PC-9 (cell line): Measurements from ENCODE around the gene SRMS. TPM values are rescaled to one million over a fixed set of nuclear protein-coding genes. Genes with fewer than 3 reads are reported as not detected.

Experiments
- BruUV-seq: library from RNA; stranded (reverse); fragments of 400-500 nt; replicated peaks from 2 replicates; lab custom pipeline; 2021; lab: Mats Ljungman, UMichigan
- CTCF ChIA-PET: fragments of 300-600 bp; sonication (Branson Sonifier 250); formaldehyde crosslinking; loops from one replicate; lab custom pipeline; 2022; ENCODE audit warnings: antibody characterized with exemption; lab: Charles Lee
- POLR2A ChIA-PET: fragments of 300-600 bp; sonication (Branson Sonifier 250); formaldehyde crosslinking; loops from one replicate; lab custom pipeline; 2022; ENCODE audit warnings: antibody characterized with exemption; ENCODE audit not compliant: unreplicated experiment; lab: Charles Lee
- DNase-seq, 2 experiments: peaks; one replicate each; pipeline versions ENCODE4 v3.0.0 to v3.0.0-alpha.2; 2015 to 2022; ENCODE audit warnings: mixed read lengths in 1 of 2
- H2AFZ ChIP-seq: fragments of 200-600 bp; sonication (generic); 2 replicates; pipeline ENCODE4 v1.8.1; 2017; ENCODE audit warnings: antibody characterized with exemption
- H3F3A ChIP-seq: fragments of 200-600 bp; sonication (generic); 2 replicates; pipeline ENCODE4 v1.8.1; 2017; ENCODE audit warnings: antibody characterized with exemption, mild to moderate bottlenecking, low read depth; ENCODE audit not compliant: insufficient read depth
- H3K27ac ChIP-seq: fragments of 200-600 bp; sonication (generic); 2 replicates; pipeline ENCODE4 v1.6.1; 2016; ENCODE audit warnings: mixed run types
- H3K27me3 ChIP-seq: fragments of 200-600 bp; sonication (generic); 2 replicates; pipeline ENCODE4 v1.6.1; 2016; ENCODE audit warnings: low read depth, mixed run types; ENCODE audit not compliant: insufficient read depth
- H3K36me3 ChIP-seq: fragments of 200-600 bp; sonication (generic); 2 replicates; pipeline ENCODE4 v1.6.1; 2016; ENCODE audit warnings: low read depth, mixed run types
- H3K4me1 ChIP-seq: fragments of 200-600 bp; sonication (generic); replicated peaks from 2 replicates; pipeline ENCODE4 v1.6.1; 2016; ENCODE audit warnings: mixed run types; ENCODE audit not compliant: insufficient read depth
- H3K4me2 ChIP-seq: fragments of 200-600 bp; sonication (generic); 2 replicates; pipeline ENCODE4 v1.6.1; 2017; ENCODE audit warnings: mixed run types
- H3K4me3 ChIP-seq: fragments of 200-600 bp; sonication (generic); 2 replicates; pipeline ENCODE4 v1.6.1; 2016; ENCODE audit warnings: mixed run types
- H3K79me2 ChIP-seq: fragments of 200-600 bp; sonication (generic); 2 replicates; pipeline ENCODE4 v1.6.1; 2017; ENCODE audit warnings: low read depth, mixed run types
- H3K9me2 ChIP-seq: fragments of 200-600 bp; sonication (generic); 2 replicates; pipeline ENCODE4 v1.8.1; 2017; ENCODE audit warnings: mild to moderate bottlenecking; ENCODE audit not compliant: insufficient read depth
- H3K9me3 ChIP-seq: fragments of 200-600 bp; sonication (generic); 2 replicates; pipeline ENCODE4 v1.8.1; 2016; ENCODE audit warnings: low read depth; ENCODE audit not compliant: insufficient read depth
- H4K20me1 ChIP-seq: fragments of 200-600 bp; sonication (generic); 2 replicates; pipeline ENCODE4 v1.8.1; 2017; ENCODE audit not compliant: insufficient read depth
- CTCF ChIP-seq: fragments of 200-600 bp; sonication (generic); conservative IDR thresholded peaks from 2 replicates; pipeline ENCODE4 v1.6.1; 2017; ENCODE audit warnings: mixed run types, antibody characterized with exemption, mild to moderate bottlenecking, moderate library complexity
- EZH2 ChIP-seq: fragments of 200-600 bp; sonication (generic); IDR thresholded peaks from 2 replicates; pipeline ENCODE4 v1.8.0; 2017; ENCODE audit warnings: antibody characterized with exemption, low read depth
- intact Hi-C: fragments of 100-400 bp; cut with micrococcal nuclease; formaldehyde crosslinking; loops from one replicate; pipeline ENCODE4 v1.10.0; 2022; ENCODE audit not compliant: unreplicated experiment
- total RNA-seq: library from RNA; stranded (reverse); gene quantifications from 2 replicates; pipeline ENCODE4 v1.2.3, GENCODE V29; 2021

Gene SRMS
- total RNA-seq, 1 experiment from 2014 or later: 1.2 TPM

GRCh38 chr20:63539092-63539430, 8.5 kb downstream of the SRMS start:
- DNase-seq: no peak
- Histone ChIP-seq H3K36me3 (no peaks in the 10 kb centered on the region), H3K9me3 (no peaks in the 10 kb centered on the region), H3K4me2 (peak overlapping the region; percentile 97), H3F3A (peaks cover 29% of the 10 kb centered on the region; the same call in 1 of the 2 replicates), H3K4me1 (peaks cover 59% of the 10 kb centered on the region), H3K79me2 (peaks cover 6% of the 10 kb centered on the region; the same call in 1 of the 2 replicates), H3K27ac (peak overlapping the region; percentile 90), H3K4me3 (peak overlapping the region; percentile 66; the same call in 1 of the 2 replicates), H3K27me3 (no peaks in the 10 kb centered on the region), H2AFZ (no peak overlapping the region), H3K9me2 (no peaks in the 10 kb centered on the region), H4K20me1 (no peaks in the 10 kb centered on the region)
- TF ChIP-seq CTCF (no peak), EZH2 (no peak)
- ChIA-PET CTCF (interaction anchor here (0.6 to 3.0 kb wide), 6 partner anchors 14 to 441 kb away, joined by 3 to 43 read pairs (median 4); partner anchors contain the start of genes PRPF6, SAMD10 and TPD52L2), POLR2A (interaction anchor here (0.5 to 1.1 kb wide), 4 partner anchors 18 to 501 kb away, joined by 3 to 36 read pairs (median 4); no protein-coding TSS in a partner anchor)
- intact Hi-C loops: loop anchor here (2.0 to 5.0 kb wide), 4 partner anchors 42 to 582 kb away; partner anchors contain the start of gene ARFRP1
- BruUV-seq: no TSS peak

DNA sequence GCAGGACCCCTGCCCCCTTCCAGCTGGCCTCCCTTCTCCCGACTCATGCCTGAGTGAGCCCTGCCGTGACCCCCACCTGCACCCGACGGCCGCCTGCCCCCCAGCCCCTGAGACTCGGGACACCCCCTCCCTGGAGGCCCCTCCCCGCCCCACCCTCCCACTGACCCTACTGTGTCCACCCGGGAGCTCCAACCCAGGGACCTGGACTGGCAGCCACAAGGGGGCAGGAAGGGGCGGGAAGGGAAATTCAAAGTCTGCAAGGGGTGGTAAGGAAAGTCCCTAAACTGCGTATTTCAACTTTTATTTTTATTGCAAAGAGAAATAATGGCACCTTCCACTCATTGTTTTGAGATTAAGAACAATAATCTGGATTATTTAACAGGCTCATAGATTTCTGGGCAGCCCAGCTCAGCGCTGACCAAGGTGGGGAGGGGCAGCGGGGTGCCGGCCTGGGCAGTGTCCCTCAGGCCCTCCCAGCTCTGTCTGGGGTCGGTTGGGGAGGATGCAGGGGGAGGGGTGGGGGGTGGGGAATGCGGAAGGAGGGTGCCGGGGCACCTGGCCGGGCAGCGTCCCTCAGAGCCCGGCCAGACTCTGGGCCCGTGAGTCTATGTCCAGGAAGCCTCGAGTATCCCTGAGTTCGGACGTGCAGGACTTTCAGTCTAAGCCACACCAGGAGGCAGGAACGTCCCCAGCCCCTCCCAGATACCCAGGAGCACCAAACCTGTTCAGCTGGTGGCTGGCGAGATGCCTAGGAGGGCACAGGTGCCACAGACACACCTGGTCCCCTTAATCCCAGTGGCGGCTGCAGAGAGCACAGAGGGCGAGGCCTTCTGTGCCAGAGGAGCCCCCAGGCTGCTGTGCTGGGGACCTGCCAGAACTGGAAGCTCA, 9.1 kb downstream of the SRMS start:
- Histone ChIP-seq H3K27me3 (no peaks in the 10 kb centered on the region), H3K4me2 (peak overlapping the region; percentile 97), H3K4me3 (peak overlapping the region; percentile 66), H4K20me1 (no peaks in the 10 kb centered on the region), H3K79me2 (peaks cover 6% of the 10 kb centered on the region; the same call in 1 of the 2 replicates), H3K36me3 (no peaks in the 10 kb centered on the region), H3F3A (peaks cover 27% of the 10 kb centered on the region; the same call in 1 of the 2 replicates), H2AFZ (no peak overlapping the region), H3K4me1 (peaks cover 59% of the 10 kb centered on the region), H3K27ac (peak overlapping the region; percentile 90), H3K9me3 (no peaks in the 10 kb centered on the region), H3K9me2 (no peaks in the 10 kb centered on the region)
- intact Hi-C loops: loop anchor here (1.0 to 5.0 kb wide), 11 partner anchors 15 to 582 kb away; partner anchors contain the start of genes ARFRP1 and UCKL1
- DNase-seq: peak; percentile 97 to 98
- TF ChIP-seq EZH2 (no peak), CTCF (peak; percentile 67; the same call in 1 of the 2 replicates)
- CTCF ChIA-PET: interaction anchor here (0.6 to 3.0 kb wide), 24 partner anchors 14 to 581 kb away, joined by 3 to 43 read pairs (median 4); partner anchors contain the start of genes HELZ2, PRPF6, RTEL1 and SAMD10
- no TSS peak for BruUV-seq
- POLR2A ChIA-PET: interaction anchor here (0.5 to 1.8 kb wide), 10 partner anchors 13 to 1179 kb away, joined by 3 to 36 read pairs (median 4); partner anchors contain the start of genes DNAJC5, PPDPF and TPD52L2
